Measurements from ENCODE around the gene HHIPL1.

HHIPL1 gene

DNA sequence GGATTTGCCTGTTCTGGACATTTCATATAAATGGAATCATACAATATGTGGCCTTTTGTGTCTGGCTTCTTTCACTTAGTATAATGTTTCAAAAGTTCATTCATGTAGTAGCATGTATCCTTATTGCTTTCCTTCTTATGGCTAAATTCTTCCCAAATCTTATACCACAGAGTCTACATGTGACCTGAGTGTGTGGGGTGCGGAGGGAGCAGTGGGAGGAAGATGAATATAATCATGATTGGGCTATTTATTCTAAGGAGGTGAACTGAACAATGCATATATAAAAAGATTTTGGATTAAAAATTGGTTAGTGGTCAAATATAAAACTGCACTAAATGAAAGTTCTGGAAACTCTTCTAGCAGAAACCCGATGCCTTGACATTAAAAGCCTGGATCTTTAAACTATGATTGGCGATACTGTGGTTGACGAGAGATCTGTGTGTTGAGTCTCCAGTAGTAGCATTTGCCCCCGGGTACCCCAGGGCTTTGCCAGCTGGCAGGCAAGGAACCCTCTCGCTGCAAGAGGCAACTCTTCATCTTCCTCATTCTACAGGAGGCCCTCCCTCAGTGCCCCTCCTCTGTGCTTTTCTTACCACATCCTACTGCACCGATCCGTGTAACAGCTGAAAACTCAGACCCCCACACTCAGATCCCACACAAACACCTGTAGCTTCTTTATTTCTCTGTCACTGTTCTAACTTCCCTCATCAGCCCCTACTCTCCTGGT is 41.8 kb downstream of the HHIPL1 start:
- no peak for TF ChIP-seq ZNF274 (IDR thresholded peaks at IDR 0.05; ENCODE audit: low read depth, low read length)

DNA sequence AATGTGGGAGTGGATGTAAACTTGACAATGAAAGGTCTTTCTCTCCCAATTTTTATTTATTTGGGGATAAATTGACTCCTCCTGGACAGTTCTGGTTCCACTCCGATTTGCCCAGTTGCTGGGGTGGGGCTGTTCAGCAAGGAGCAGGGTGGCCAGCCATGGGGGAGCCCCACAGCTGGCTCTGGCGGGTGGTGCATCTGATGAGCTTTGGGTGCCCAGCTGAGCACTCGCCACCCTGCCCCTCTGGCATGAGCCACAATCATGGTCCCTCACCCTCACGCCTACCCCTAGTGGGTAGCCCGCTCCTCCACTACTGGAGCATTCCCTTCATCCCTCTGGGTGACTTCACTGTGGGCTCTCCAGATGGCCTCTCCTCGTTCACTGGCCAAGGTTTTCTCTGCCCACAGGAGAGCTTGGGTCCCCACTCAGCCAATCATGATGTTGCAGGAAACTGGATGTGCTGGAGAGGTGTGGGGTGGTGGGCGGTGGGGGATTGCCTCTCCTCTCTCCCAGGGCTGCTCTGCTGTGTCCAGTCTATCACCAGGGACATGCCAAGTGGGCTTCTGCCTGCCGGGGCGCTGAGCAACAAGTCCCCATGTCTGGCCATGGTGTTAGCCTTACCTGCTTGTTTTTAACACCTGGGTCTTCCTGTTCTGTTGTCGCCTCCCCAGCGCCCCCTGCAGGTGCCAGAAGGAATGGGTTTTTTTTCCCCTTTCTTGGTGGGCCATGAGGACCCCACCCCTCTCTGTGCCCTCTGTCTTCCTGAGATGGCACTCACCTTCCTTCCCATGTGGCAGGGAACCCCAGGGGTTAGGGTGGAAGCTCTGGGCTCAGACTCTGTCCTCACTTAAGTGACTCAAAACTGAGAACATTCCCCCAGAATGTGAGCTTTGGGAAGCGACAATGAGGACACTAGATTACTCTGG is 42.6 kb downstream of the HHIPL1 start:
- no peak overlapping the region for H3K4me3 ChIP-seq (ENCODE audit: low read length)
- TF ChIP-seq ZNF274 (IDR thresholded peaks at IDR 0.05; ENCODE audit: low read depth, low read length): no peak

More for the DNA sequence above, 41.8 kb downstream of the HHIPL1 start:
- no peak overlapping the region for H3K4me3 ChIP-seq (ENCODE audit: low read length)

DNA sequence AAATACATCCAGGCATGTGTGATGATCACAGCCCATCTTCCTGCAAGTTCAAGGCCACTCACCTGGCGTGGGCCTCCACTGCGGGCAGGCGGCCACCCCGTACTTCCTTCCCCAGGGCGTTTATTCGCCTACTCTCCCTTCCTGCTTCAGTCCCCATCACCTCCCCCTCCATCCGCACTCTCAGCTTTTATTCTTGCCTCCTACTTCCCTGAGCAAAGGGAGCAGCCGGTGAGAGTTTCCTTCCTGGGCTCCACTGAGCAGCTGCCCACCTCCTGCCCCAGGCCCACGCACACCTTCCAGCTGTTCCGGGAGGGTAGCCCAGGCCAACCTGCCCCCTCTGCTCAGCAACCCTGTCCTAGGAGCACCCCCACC is 43.3 kb downstream of the HHIPL1 start:
- no peak overlapping the region for H3K4me3 ChIP-seq (ENCODE audit: low read length)
- TF ChIP-seq ZNF274 (IDR thresholded peaks at IDR 0.05; ENCODE audit: low read depth, low read length): no peak

DNA sequence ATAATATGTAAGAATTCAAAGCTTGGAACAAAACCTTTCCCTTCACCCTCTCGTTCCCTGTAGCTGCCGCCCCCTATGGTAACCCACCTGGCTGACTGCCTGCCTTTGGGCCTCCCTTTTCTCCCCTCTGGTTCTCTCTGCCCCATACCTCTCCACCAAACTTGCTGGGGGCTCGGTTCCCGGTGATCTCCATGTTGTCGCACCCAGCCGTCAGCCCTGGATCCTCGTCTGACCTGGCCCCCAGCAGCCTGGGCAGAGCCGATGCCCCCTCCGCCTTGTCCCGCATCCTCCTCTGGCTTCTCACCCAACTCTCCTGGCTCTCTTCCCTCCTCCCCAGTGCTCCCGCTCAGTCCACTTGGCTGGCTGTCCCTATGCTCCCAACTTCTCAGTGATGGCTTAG is 43.7 kb downstream of the HHIPL1 start:
- TF ChIP-seq ZNF274 (IDR thresholded peaks at IDR 0.05; ENCODE audit: low read depth, low read length): no peak
- H3K4me3 ChIP-seq (ENCODE audit: low read length): no peak overlapping the region

DNA sequence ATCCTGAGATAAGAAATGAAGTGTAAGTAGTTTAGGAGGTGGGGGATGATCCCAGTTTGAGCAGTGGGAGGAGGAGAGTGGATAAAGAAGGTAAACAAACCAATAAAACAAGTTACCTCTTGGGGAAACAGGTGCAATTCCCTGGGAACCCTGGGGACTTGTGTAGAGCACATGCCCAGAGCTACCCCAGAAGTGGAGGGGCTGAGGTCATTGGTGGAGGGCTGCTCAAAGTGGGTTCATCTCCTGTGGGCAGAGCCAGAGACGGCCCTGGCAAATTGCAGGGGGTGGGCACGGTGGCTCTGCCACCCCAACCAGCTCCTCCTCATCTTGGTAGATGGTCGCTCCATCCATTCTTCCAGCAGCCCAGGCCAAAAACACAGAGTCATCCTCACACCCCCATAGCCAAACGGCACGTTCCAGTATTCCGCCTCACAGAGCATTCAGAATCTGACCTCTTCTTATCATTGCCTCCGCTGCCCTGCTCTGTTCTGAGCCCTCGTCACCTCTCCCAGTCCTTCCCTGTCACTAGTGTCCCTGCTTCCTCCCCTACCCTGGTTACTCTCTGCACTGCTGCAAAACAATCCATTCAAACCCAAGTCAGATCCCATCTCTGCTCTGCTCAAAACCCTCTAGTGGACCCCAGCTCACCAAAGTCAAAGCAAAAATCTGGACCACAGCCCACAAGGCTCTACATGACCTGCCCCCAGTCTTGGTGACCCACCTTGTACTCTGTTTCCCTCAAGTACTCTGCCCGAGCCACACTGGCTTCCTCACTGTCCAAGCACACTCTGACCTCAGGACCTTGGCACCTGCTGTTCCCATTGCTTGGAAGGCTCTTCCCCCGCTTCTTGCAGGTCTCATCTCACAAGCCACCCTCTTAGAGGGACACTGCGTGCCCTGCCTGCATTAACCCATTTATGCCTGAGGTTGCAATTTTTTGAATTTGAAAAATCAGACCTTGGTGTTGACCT is 44.6 kb downstream of the HHIPL1 start:
- H3K4me3 ChIP-seq (ENCODE audit: low read length): no peak overlapping the region
- no peak for TF ChIP-seq ZNF274 (IDR thresholded peaks at IDR 0.05; ENCODE audit: low read depth, low read length)

DNA sequence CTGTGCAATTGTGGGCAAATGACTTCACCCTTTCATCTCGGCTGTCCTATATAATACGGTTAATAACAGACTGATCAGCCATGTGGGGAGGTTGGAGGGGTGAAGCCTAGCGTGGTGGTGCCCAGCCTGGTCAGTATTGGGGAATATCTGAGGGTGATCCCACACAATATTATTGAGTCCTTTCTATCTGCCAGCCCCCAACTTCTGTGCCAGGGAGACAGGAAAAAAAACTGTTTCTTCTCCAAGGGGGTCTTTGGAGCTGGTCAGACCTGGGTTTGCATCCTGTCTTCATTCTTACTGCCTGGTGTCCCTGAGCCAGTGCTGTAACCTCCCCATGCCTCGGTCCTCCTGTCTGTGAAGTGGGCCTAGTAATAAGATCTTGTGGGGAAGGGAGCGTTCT is 45.7 kb downstream of the HHIPL1 start:
- no peak for TF ChIP-seq ZNF274 (IDR thresholded peaks at IDR 0.05; ENCODE audit: low read depth, low read length)
- no peak overlapping the region for H3K4me3 ChIP-seq (ENCODE audit: low read length)

DNA sequence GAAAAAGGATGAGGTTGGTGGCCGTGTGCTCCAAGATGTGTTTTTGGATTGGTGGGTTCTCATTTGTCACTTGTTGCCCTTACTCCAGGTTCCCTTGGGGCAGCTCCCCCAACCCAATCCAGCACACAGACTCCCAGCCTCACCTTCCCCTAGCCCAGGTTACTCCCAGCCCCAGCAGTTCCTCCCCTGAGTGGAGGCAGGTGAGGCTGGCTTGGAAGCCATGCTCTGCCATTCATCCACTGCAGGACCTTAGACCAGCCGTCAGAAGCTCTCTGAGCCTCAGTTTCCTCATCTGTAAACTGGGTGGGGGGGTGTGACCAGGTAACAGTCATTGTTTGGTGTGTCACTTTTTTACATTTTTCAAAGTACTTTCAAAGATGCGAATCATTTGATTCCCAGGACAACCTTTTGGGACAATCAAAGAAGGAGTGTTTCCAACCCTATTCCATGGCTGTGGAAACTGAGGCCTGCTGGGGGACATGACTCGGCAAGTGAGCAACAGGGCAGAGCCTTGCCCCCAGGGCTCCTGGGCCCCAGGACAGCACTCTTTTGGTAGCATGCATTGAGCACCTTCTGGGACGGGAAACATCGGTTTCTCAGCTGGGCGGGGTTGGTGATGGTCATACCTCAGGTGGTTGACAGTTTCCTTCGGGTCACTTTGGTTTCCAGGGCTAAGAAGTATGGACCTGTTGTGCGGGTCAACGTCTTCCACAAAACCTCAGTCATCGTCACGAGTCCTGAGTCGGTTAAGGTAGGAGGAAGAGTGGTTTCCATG is 46.4 kb downstream of the HHIPL1 start:
- no peak overlapping the region for H3K4me3 ChIP-seq (ENCODE audit: low read length)
- TF ChIP-seq ZNF274 (IDR thresholded peaks at IDR 0.05; ENCODE audit: low read depth, low read length): no peak

DNA sequence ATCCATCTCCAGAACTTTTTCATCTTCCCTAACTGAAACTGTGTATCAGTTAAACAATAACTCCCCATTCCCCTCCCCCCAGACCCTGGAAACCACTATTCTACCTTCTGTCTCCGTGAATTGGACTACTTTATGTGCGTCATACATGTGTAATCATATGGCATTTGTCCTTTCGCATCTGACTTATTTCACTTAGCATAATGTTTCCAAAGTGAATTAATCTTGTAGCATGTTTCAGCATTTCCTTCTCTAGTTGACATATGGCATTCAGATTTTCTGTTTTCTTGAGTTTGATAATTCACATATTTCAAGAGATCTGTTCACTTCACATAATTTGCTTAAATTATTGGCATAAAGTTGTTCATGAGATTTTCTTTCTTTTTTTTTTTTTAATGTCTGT is 49.0 kb downstream of the HHIPL1 start:
- no peak overlapping the region for H3K4me3 ChIP-seq (ENCODE audit: low read length)
- no peak for TF ChIP-seq ZNF274 (IDR thresholded peaks at IDR 0.05; ENCODE audit: low read depth, low read length)

DNA sequence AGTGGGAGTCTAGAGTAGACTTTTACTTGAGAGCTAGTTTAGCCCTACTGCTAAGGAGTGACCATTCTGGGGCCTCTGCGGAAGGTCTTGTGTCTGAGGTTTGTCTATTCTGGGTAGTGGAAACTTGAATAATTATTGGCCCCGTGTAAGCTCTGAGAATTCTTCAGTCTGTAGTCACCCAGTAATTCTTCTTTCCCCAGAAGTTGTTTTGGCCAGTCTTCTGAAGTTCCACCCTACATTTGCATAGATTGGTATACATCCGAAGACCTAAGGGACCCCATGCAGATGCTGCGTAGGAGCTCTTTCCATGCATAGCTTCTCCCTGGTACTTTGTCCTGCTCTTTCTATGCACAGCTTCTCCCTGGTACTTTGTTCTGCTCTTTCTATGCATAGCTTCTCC is 52.0 kb downstream of the HHIPL1 start:
- no peak for TF ChIP-seq ZNF274 (IDR thresholded peaks at IDR 0.05; ENCODE audit: low read depth, low read length)
- no peak overlapping the region for H3K4me3 ChIP-seq (ENCODE audit: low read length)

DNA sequence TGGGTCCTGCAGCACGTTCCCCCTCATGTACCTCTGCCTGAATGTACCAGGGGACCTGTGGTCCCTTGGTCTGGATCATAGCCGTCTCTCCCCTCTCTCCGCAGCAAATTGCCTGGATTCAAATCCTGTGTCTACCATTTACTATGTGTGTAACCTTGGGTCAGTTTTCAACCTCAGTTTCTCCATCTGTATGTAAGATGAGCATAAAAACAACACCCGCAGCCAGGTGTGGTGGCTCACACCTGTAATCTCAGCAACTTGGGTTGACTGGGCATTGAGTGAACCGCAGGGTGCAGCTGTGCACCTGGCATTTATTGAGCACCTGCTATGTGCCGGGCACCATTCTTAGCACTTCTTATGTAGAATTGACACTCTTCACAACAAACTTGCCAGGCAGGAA is 53.3 kb downstream of the HHIPL1 start:
- no peak overlapping the region for H3K4me3 ChIP-seq (ENCODE audit: low read length)
- no peak for TF ChIP-seq ZNF274 (IDR thresholded peaks at IDR 0.05; ENCODE audit: low read depth, low read length)

DNA sequence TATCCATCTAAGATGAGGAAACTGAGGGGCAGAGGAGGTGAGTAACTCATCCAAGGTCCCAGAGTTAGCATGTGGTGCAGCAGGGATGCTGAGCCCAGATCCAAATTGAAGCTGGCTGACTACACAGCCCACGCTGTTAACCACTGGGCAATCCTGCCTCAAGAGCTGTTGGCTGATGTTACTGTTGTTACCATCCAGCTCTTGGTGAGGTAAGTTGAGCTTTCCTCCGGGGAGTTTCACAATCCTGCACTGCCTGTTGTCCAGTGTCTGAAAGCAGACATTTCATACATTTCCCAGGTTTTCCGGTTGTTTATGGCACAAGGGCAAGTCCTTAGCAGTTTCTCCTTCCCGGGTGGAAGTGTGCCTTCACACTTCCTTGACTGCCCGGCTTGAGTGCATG is 53.7 kb downstream of the HHIPL1 start:
- no peak overlapping the region for H3K4me3 ChIP-seq (ENCODE audit: low read length)
- no peak for TF ChIP-seq ZNF274 (IDR thresholded peaks at IDR 0.05; ENCODE audit: low read depth, low read length)

DNA sequence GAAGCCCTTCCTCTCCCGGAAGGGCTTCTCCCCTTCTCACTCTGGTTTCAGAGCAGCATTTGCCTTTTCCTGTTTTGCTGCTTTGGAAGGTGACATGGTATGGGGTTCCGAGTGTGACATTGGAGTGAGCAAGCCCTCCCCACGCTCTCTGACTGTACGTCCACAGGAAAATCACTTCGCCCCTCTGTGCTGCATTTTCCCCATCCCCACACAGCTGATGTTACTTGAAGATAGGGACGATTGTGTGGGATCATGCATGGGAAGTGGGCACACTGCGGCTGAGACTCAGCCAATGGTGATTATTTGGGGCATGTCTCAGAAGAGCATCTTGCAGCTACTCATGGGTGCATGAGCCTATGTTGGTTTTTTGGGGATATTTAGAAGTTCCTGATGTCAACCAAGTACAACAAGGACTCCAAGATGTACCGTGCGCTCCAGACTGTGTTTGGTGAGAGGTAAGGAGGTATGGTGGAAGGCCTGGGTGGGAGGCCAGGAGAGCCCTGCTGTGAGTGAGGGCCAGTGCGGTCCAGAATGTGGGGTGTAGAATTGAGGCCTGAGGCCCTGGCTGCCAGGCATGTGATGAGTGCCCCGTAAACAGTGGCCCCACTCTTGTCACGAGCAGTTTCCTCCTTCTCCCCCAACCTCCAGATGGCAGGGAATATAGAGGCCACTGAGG is 54.3 kb downstream of the HHIPL1 start:
- TF ChIP-seq ZNF274 (IDR thresholded peaks at IDR 0.05; ENCODE audit: low read depth, low read length): no peak

DNA sequence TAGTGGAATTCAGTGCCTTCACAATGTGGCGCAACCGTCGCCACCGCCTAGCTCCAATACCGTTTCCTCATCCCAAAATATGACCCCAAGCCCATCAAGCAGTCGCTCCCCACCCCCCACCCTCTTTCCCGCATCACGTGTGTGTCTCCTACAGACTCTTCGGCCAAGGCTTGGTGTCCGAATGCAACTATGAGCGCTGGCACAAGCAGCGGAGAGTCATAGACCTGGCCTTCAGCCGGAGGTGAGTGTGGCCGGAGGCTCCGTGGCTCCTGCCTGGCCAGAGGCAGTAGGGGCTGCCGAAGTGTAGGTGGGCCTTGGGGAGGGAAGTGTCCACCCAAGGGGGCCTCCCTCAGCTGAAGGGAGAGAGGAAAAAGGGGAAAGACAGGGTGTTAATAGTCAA is 54.9 kb downstream of the HHIPL1 start:
- no peak overlapping the region for H3K4me3 ChIP-seq (ENCODE audit: low read length)
- TF ChIP-seq ZNF274 (IDR thresholded peaks at IDR 0.05; ENCODE audit: low read depth, low read length): no peak

More for the DNA sequence above, 54.3 kb downstream of the HHIPL1 start:
- H3K4me3 ChIP-seq (ENCODE audit: low read length): no peak overlapping the region
